GM20431 (cell line): ENCODE measurements around the gene MAP2.

Source experiments
- in situ Hi-C: fragments of 300-500 bp; cut with MseI, MboI; formaldehyde crosslinking; loops from one replicate; pipeline ENCODE4 v1.15.0; 2020; ENCODE audit warnings: low sequenced_read_pairs; ENCODE audit not compliant: unreplicated experiment

Gene MAP2

DNA sequence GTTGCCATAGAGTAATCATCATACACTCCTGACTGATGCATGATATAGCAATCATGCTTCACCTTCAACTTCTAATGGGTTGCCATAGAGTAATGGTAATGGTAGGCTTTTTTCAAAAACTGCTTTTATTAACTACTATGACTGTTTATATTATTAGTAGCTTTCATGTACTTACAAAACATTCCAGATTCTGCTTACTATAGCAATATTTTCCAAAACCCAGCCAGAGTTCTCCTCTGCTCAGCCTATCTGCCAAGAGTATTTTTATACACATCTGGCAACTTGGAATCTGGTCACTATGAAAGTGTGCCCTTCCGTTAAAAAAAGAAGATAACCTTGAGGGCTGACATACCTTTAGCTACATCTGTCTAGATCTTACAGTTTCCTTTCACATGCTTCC lies 342.8 kb downstream of the MAP2 start:
- in situ Hi-C loops, result no loop called here

DNA sequence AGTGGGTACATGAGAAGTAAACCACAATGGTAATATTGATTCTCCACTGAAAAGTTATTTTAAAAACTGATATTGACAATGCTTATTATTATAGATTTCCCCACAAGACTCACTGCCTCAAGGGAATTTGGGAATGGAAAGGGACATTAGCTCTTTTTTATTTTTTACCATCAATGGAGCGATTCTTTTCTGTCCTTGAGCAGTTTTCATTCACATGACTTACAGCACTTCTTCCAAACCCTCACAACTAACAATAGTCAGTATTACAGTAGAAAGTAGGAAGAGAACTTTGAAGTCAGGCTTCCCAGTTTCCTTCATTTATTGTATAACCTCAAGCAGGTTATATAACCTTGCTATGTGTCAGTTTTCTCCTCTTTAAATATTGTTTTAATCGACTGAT lies 343.5 kb downstream of the MAP2 start:
- in situ Hi-C loops, result no loop called here

DNA sequence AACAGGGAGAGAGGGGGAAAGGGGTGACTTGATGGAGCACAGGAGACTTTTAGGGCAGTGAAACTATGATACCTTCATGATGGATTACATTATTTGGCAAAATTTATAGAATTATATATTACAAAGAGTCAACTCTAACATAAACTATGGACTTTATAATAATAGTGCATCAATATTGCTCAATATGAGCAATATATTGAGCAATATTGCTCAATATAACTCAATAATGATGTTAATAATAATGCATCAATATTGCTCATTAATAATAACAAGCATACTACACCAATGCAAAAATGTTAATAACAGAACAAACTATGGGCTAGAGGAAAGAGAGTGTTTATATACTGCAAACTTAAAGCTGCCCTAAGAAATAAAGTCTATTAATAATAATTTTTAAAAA lies 344.7 kb downstream of the MAP2 start:
- in situ Hi-C loops, result no loop called here

DNA sequence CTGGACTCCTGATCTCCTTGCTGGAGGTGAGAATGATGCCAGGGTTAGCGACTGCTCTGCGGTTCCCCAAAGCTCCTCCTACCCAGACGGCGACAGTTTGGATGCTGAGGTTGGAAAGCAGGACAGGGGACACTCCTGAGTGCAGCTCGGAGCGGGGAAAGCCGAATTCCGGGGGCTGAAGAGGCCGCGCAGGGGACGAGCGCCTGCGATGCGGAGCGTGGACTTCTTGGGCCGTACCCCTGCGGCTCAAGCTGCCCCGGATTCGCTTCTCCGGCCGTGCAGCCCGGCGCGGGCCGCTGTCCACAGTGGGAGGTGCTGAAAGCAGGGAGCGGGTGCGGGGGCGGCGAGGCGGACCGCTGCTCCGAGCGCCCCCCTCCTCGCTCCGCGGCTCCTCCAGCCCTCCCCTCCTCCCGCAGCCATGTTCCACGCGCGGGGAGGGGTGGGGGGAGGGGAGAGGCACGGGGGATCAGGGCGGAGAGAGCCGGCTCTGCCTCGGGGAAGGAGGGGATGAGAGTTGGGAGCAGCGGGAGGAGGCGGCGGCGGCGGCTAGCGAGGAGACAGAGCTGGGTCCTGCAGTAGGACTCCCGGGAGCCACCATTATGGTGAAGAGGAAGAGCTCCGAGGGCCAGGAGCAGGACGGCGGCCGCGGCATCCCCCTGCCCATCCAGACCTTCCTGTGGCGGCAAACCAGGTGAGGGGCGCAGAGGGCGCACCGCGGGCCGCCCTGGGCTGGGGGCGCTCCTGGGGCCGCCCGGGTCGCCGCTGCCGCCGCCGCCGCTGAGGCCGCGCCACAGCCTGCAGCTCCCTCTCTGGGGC lies 347.8 kb downstream of the MAP2 start, which contains the start of gene UNC80:
Gene UNC80, plus strand, starts transcription at position 359 of the 816 bp plus-strand sequence. Its CDS starts 241 bp downstream, at position 600.
- in situ Hi-C loops, result no loop called here

- in situ Hi-C loops, result no loop called here
Measured at GRCh38 chr2:209772290-209772685, 348.4 kb downstream of the MAP2 start.

GRCh38 chr2:209773377-209773776 lies 349.5 kb downstream of the MAP2 start:
- in situ Hi-C loops, result no loop called here
